WTC11 (cell line): Measurements from ENCODE around the gene CREBRF. TPM values are rescaled to one million over a fixed set of nuclear protein-coding genes. Genes with fewer than 3 reads are reported as not detected.

Experiments used
- ATAC-seq: fragments of 200-7000 bp; cut with Tn5 transposase; 2 replicates; pipeline ENCODE4 v1.10.0; 2021; ENCODE audit warnings: mild to moderate bottlenecking, moderate library complexity
- CTCF ChIA-PET: fragments of 300-600 bp; sonication (Branson Sonifier 250); formaldehyde crosslinking; loops from one replicate; lab custom pipeline; 2021; ENCODE audit warnings: antibody characterized with exemption; lab: Charles Lee
- POLR2A ChIA-PET: fragments of 350-600 bp; sonication (Branson Sonifier 250); formaldehyde crosslinking; loops from one replicate; lab custom pipeline; 2021; ENCODE audit warnings: antibody characterized with exemption; lab: Charles Lee
- DNase-seq: peaks from one replicate; pipeline ENCODE4 v3.0.0; 2021; ENCODE audit warnings: low spot score
- H3K27ac Mint-ChIP-seq: 2 replicates; pipeline ENCODE4 v1.8.0; 2021; ENCODE audit warnings: mixed read lengths
- H3K27me3 Mint-ChIP-seq: 2 replicates; pipeline ENCODE4 v1.8.0; 2021; ENCODE audit warnings: low read depth, mild to moderate bottlenecking, moderate library complexity, mixed read lengths
- H3K36me3 Mint-ChIP-seq: 2 replicates; pipeline ENCODE4 v1.8.0; 2021; ENCODE audit warnings: mixed read lengths
- H3K4me1 Mint-ChIP-seq: 2 replicates; pipeline ENCODE4 v1.8.0; 2022; ENCODE audit warnings: mixed read lengths
- H3K4me3 Mint-ChIP-seq: 2 replicates; pipeline ENCODE4 v1.8.0; 2021; ENCODE audit warnings: mild to moderate bottlenecking, moderate library complexity, mixed read lengths
- H3K9me3 Mint-ChIP-seq: 2 replicates; pipeline ENCODE4 v1.8.0; 2021; ENCODE audit warnings: mixed read lengths
- CBFB ChIP-seq: sonication (generic); formaldehyde crosslinking; IDR thresholded peaks from 2 replicates; pipeline ENCODE4 v1.8.1; 2022; ENCODE audit warnings: mild to moderate bottlenecking, low read depth, missing genetic modification reagents
- CDX4 ChIP-seq: fragments of 250-450 bp; sonication (Bioruptor Pico); IDR thresholded peaks from 2 replicates; pipeline ENCODE4 v1.9.0; 2021; ENCODE audit warnings: moderate library complexity, mild to moderate bottlenecking, inconsistent platforms, borderline replicate concordance
- CREM ChIP-seq: sonication (generic); formaldehyde crosslinking; IDR thresholded peaks from 2 replicates; pipeline ENCODE4 v1.8.1; 2022; ENCODE audit warnings: mild to moderate bottlenecking, missing genetic modification reagents, moderate library complexity
- ELF4 ChIP-seq: sonication (generic); formaldehyde crosslinking; IDR thresholded peaks from 2 replicates; pipeline ENCODE4 v1.8.1; 2022; ENCODE audit warnings: low read depth, mild to moderate bottlenecking, moderate library complexity, missing genetic modification reagents
- EMX1 ChIP-seq: fragments of 250-450 bp; sonication (Bioruptor Pico); IDR thresholded peaks from 2 replicates; pipeline ENCODE4 v1.8.0; 2021; ENCODE audit warnings: mild to moderate bottlenecking
- ESRRA ChIP-seq: sonication (generic); formaldehyde crosslinking; IDR thresholded peaks from 2 replicates; pipeline ENCODE4 v1.8.1; 2022; ENCODE audit warnings: mild to moderate bottlenecking, missing genetic modification reagents, borderline replicate concordance
- IRF1 ChIP-seq: sonication (generic); formaldehyde crosslinking; IDR thresholded peaks from 2 replicates; pipeline ENCODE4 v1.8.0; 2023; ENCODE audit warnings: missing genetic modification reagents
- IRF2 ChIP-seq: sonication (generic); formaldehyde crosslinking; IDR thresholded peaks from 2 replicates; pipeline ENCODE4 v1.8.0; 2022; ENCODE audit warnings: low read depth, missing genetic modification reagents, borderline replicate concordance
- KAT7 ChIP-seq: sonication (generic); formaldehyde crosslinking; IDR thresholded peaks from 2 replicates; pipeline ENCODE4 v1.8.1; 2023; ENCODE audit warnings: missing genetic modification reagents, mild to moderate bottlenecking, borderline replicate concordance
- NFE2L1 ChIP-seq: sonication (generic); formaldehyde crosslinking; IDR thresholded peaks from 2 replicates; pipeline ENCODE4 v1.8.1; 2023; ENCODE audit warnings: missing genetic modification reagents
- NFYB ChIP-seq: sonication (generic); formaldehyde crosslinking; conservative IDR thresholded peaks from 2 replicates; pipeline ENCODE4 v1.8.0; 2022; ENCODE audit warnings: low read depth, missing genetic modification reagents
- NR1H2 ChIP-seq: sonication (generic); formaldehyde crosslinking; IDR thresholded peaks from 2 replicates; pipeline ENCODE4 v1.9.0; 2021; ENCODE audit warnings: mild to moderate bottlenecking, moderate library complexity, missing genetic modification reagents
- RORB ChIP-seq: fragments of 250-450 bp; sonication (Bioruptor Pico); IDR thresholded peaks from 2 replicates; pipeline ENCODE4 v1.9.0; 2021; ENCODE audit warnings: mild to moderate bottlenecking
- SMAD3 ChIP-seq: sonication (generic); formaldehyde crosslinking; IDR thresholded peaks from 2 replicates; pipeline ENCODE4 v1.8.0; 2022; ENCODE audit warnings: missing genetic modification reagents, mild to moderate bottlenecking, borderline replicate concordance
- SMAD4 ChIP-seq: sonication (generic); formaldehyde crosslinking; IDR thresholded peaks from 2 replicates; pipeline ENCODE4 v1.8.0; 2022; ENCODE audit warnings: mild to moderate bottlenecking, missing genetic modification reagents
- SOX15 ChIP-seq: fragments of 250-450 bp; sonication (Bioruptor Pico); IDR thresholded peaks from 2 replicates; pipeline ENCODE4 v1.9.0; 2021; ENCODE audit warnings: mild to moderate bottlenecking
- TEAD4 ChIP-seq: sonication (generic); formaldehyde crosslinking; IDR thresholded peaks from 2 replicates; pipeline ENCODE4 v1.8.0; 2022; ENCODE audit warnings: mild to moderate bottlenecking, missing genetic modification reagents
- TP53 ChIP-seq: sonication (generic); formaldehyde crosslinking; IDR thresholded peaks from 2 replicates; pipeline ENCODE4 v1.8.1; 2023; ENCODE audit warnings: mild to moderate bottlenecking, missing genetic modification reagents
- ZNF121 ChIP-seq: sonication (generic); formaldehyde crosslinking; IDR thresholded peaks from 2 replicates; pipeline ENCODE4 v1.8.0; 2023; ENCODE audit warnings: missing genetic modification reagents
- ZNF219 ChIP-seq: sonication (generic); formaldehyde crosslinking; IDR thresholded peaks from 2 replicates; pipeline ENCODE4 v1.8.0; 2023; ENCODE audit warnings: missing genetic modification reagents, mild to moderate bottlenecking, borderline replicate concordance
- ZNF263 ChIP-seq: sonication (generic); formaldehyde crosslinking; IDR thresholded peaks from 2 replicates; pipeline ENCODE4 v1.8.1; 2022; ENCODE audit warnings: low read depth, mild to moderate bottlenecking, moderate library complexity, missing genetic modification reagents
- ZNF317 ChIP-seq: sonication (generic); formaldehyde crosslinking; IDR thresholded peaks from 2 replicates; pipeline ENCODE4 v1.8.1; 2023; ENCODE audit warnings: low read depth, mild to moderate bottlenecking, moderate library complexity, missing genetic modification reagents, borderline replicate concordance
- ZNF396 ChIP-seq: fragments of 250-450 bp; sonication (Bioruptor Pico); IDR thresholded peaks from 2 replicates; pipeline ENCODE4 v1.8.0; 2021; ENCODE audit warnings: mild to moderate bottlenecking, moderate library complexity, borderline replicate concordance
- ZNF416 ChIP-seq: fragments of 250-450 bp; sonication (Bioruptor Pico); IDR thresholded peaks from 2 replicates; pipeline ENCODE4 v1.9.0; 2021; ENCODE audit warnings: mild to moderate bottlenecking, inconsistent platforms
- total RNA-seq: library from RNA; stranded (reverse); gene quantifications from 3 replicates; pipeline ENCODE4 v1.2.3, GENCODE V29; 2021
- TF ChIP-seq, protein P1 (sequence below): fragments of 250-450 bp; sonication (Bioruptor Pico); IDR thresholded peaks from 2 replicates; pipeline ENCODE4 v1.9.0; 2021; ENCODE audit warnings: mild to moderate bottlenecking, borderline replicate concordance
- TF ChIP-seq, protein P2 (sequence below): sonication (generic); formaldehyde crosslinking; IDR thresholded peaks from 2 replicates; pipeline ENCODE4 v1.8.0; 2022; ENCODE audit warnings: mild to moderate bottlenecking, missing genetic modification reagents
- TF ChIP-seq, protein P3 (sequence below): sonication (generic); formaldehyde crosslinking; IDR thresholded peaks from 2 replicates; pipeline ENCODE4 v1.8.1; 2023; ENCODE audit warnings: mild to moderate bottlenecking, missing genetic modification reagents

The CREBRF gene
- total RNA-seq, 1 experiment from 2014 or later = 5.7 TPM

DNA sequence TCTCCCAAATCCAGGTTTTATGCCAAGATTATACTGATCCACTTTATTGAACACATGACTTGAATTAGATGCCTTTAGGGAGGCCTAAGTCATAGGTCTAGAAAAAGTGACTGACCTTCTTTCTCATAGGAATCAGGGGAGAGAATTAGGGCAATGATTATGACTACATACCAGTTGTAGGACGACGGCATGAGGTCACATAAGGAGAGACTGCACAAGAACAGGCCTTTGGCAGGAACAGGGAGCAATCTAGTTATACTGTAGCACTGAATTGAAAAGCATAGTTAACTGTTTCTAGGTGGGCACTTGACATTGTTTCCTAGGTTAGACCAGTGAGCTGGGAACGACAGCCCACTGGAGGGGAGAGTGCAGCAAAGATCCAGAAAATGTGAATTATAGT is 22.7 kb downstream of the CREBRF start:
- no peaks in the 10 kb centered on the region for H3K4me1 Mint-ChIP-seq
- H3K4me3 Mint-ChIP-seq = no peak overlapping the region
- DNase-seq (no peak), ATAC-seq (no peak)
- no peak overlapping the region for H3K27ac Mint-ChIP-seq
- no peaks in the 10 kb centered on the region for H3K27me3 Mint-ChIP-seq
- no peaks in the 10 kb centered on the region for H3K36me3 Mint-ChIP-seq
- TF ChIP-seq CDX4 = no peak
- no peak for TF ChIP-seq RORB
- no peak for TF ChIP-seq SMAD3 (CRISPR knock-in tag)
- no peak for TF ChIP-seq SOX15 (CRISPR knock-in tag)
- TF ChIP-seq IRF1 (CRISPR knock-in tag) = no peak
- TF ChIP-seq TP53 (CRISPR knock-in tag) = no peak
- no peak for TF ChIP-seq NR1H2
- no peak for TF ChIP-seq CREM (CRISPR knock-in tag)
- no peak for TF ChIP-seq NFE2L1
- no peak for TF ChIP-seq ZNF263 (CRISPR knock-in tag)
- no peak for TF ChIP-seq ESRRA (CRISPR knock-in tag)
- no peak for TF ChIP-seq KAT7 (CRISPR knock-in tag)
- TF ChIP-seq TEAD4 (CRISPR knock-in tag) = no peak
- no peak for TF ChIP-seq SMAD4 (CRISPR knock-in tag)
- TF ChIP-seq ZNF317 (CRISPR knock-in tag) = no peak
- TF ChIP-seq CBFB (CRISPR knock-in tag) = no peak
- ChIA-PET POLR2A (interaction anchor here (0.7 kb wide), 1 partner anchor 9 kb away, joined by 4 read pairs; no protein-coding TSS in a partner anchor), CTCF (no interaction called here)
- peaks cover 4% of the 10 kb centered on the region; the same call in 1 of the 2 replicates for H3K9me3 Mint-ChIP-seq

DNA sequence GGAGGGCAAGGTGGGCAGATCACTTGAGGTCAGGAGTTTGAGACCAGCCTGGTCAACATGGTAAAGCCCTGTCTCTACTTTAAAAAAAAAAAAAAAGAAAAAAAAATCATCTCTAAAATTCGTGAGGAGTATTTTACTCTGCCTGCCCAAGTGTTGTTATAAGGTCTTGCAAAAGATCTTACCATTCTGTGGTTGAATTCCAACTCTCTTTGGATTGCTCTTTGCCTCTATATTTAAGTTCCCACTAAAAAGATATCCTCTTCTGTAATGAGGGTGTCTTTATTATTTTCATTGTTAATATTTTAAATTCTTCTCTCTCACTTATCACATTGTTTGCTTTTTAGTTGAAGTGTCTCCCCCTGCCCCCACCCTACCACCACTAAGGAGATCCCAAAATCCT is 33.4 kb downstream of the CREBRF start:
- CTCF ChIA-PET = no interaction called here
- TF ChIP-seq EMX1 = no peak
- no peak for TF ChIP-seq IRF2 (CRISPR knock-in tag)
- TF ChIP-seq, protein P1, sequence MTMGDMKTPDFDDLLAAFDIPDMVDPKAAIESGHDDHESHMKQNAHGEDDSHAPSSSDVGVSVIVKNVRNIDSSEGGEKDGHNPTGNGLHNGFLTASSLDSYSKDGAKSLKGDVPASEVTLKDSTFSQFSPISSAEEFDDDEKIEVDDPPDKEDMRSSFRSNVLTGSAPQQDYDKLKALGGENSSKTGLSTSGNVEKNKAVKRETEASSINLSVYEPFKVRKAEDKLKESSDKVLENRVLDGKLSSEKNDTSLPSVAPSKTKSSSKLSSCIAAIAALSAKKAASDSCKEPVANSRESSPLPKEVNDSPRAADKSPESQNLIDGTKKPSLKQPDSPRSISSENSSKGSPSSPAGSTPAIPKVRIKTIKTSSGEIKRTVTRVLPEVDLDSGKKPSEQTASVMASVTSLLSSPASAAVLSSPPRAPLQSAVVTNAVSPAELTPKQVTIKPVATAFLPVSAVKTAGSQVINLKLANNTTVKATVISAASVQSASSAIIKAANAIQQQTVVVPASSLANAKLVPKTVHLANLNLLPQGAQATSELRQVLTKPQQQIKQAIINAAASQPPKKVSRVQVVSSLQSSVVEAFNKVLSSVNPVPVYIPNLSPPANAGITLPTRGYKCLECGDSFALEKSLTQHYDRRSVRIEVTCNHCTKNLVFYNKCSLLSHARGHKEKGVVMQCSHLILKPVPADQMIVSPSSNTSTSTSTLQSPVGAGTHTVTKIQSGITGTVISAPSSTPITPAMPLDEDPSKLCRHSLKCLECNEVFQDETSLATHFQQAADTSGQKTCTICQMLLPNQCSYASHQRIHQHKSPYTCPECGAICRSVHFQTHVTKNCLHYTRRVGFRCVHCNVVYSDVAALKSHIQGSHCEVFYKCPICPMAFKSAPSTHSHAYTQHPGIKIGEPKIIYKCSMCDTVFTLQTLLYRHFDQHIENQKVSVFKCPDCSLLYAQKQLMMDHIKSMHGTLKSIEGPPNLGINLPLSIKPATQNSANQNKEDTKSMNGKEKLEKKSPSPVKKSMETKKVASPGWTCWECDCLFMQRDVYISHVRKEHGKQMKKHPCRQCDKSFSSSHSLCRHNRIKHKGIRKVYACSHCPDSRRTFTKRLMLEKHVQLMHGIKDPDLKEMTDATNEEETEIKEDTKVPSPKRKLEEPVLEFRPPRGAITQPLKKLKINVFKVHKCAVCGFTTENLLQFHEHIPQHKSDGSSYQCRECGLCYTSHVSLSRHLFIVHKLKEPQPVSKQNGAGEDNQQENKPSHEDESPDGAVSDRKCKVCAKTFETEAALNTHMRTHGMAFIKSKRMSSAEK = no peak
- no peak for TF ChIP-seq ZNF121
- TF ChIP-seq, protein P2, sequence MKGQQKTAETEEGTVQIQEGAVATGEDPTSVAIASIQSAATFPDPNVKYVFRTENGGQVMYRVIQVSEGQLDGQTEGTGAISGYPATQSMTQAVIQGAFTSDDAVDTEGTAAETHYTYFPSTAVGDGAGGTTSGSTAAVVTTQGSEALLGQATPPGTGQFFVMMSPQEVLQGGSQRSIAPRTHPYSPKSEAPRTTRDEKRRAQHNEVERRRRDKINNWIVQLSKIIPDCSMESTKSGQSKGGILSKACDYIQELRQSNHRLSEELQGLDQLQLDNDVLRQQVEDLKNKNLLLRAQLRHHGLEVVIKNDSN (CRISPR knock-in tag) = no peak
- no peak for TF ChIP-seq ZNF219 (CRISPR knock-in tag)
- TF ChIP-seq ZNF396 (CRISPR knock-in tag) = no peak
- TF ChIP-seq NFYB = no peak
- TF ChIP-seq, protein P3, sequence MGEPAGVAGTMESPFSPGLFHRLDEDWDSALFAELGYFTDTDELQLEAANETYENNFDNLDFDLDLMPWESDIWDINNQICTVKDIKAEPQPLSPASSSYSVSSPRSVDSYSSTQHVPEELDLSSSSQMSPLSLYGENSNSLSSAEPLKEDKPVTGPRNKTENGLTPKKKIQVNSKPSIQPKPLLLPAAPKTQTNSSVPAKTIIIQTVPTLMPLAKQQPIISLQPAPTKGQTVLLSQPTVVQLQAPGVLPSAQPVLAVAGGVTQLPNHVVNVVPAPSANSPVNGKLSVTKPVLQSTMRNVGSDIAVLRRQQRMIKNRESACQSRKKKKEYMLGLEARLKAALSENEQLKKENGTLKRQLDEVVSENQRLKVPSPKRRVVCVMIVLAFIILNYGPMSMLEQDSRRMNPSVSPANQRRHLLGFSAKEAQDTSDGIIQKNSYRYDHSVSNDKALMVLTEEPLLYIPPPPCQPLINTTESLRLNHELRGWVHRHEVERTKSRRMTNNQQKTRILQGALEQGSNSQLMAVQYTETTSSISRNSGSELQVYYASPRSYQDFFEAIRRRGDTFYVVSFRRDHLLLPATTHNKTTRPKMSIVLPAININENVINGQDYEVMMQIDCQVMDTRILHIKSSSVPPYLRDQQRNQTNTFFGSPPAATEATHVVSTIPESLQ = no peak
- no peak for TF ChIP-seq ZNF416
- no peak for TF ChIP-seq ELF4 (CRISPR knock-in tag)

More for the DNA sequence above, 33.4 kb downstream of the CREBRF start:
- Mint-ChIP-seq H3K27me3 (no peaks in the 10 kb centered on the region), H3K4me3 (no peak overlapping the region), H3K4me1 (no peaks in the 10 kb centered on the region), H3K27ac (no peak overlapping the region), H3K9me3 (no peaks in the 10 kb centered on the region), H3K36me3 (no peaks in the 10 kb centered on the region)
- ATAC-seq (no peak), DNase-seq (no peak)
- POLR2A ChIA-PET = no interaction called here
